COLO668 (cell line): Measurements from ENCODE around the gene ACTR1A.

ENCODE experiments used
- DNase-seq: peaks from one replicate; lab custom pipeline; 2025; ENCODE audit not compliant: unreplicated experiment; lab: John Stamatoyannopoulos, UW

ACTR1A gene

DNA sequence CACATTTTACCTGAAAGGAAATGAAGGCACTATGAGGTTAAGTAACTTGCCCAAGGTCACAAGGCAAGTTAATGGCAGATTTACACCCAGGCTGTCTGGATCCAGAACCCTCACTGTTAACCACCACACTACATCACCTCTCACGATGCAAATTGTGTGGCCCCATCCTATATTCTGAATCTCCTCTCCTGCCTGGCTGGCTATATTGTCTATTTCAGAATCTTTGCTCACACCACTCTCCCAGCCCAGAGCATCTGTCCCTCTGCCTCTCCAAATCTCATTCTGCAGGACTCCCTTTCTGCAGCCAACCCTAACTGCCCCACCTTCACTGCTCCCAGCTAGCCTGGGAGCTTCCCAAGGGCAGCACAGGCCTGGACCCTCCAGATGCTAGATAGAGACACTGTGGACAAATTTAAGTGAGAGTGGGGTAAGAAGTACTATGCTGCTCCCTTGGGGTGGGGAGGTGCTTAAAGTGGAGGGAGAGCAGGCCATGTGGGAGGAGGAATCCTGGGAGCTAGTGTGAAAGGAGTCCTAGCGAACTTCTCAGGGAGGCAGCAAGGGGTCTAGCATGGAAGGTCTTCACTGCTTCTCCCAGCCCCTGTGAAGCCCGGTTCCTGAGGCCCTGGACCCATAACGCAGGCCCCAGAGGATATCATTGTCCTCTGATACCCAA, 70.9 kb downstream of the ACTR1A start:
- DNase-seq = no peak

DNA sequence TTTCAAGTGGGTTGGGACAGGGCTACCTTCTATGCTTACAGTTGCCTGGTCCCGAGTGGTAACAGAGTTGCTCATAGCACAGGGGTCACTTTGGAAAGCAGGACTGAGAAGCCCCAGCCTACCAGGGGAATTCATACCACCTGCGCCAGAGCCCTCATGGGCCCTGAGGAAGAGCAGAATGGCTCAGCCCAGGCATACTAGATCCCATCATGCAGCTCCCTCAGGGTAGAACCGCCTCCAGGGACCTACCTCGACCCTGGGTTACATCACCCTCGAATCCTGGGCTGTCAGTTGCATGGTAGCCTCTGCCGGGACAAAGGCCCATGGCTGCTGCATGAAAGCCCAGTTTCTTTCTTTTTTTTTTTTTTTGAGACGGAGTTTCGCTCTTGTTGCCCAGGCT, 73.0 kb downstream of the ACTR1A start:
- no peak for DNase-seq
